GM21423 (cell line): ENCODE measurements around the gene FAF1.
"Not testable (repeated sequence)": the region's sequence is repeated elsewhere in the genome, so short reads cannot be mapped to it uniquely, and the experiment has no call there.

Experiments
- ATAC-seq: cut with Tn5 transposase; IDR thresholded peaks from one replicate; pipeline ENCODE4 v1.9.1; 2021; ENCODE audit warnings: mild to moderate bottlenecking, moderate library complexity; ENCODE audit not compliant: unreplicated experiment

FAF1 gene

DNA sequence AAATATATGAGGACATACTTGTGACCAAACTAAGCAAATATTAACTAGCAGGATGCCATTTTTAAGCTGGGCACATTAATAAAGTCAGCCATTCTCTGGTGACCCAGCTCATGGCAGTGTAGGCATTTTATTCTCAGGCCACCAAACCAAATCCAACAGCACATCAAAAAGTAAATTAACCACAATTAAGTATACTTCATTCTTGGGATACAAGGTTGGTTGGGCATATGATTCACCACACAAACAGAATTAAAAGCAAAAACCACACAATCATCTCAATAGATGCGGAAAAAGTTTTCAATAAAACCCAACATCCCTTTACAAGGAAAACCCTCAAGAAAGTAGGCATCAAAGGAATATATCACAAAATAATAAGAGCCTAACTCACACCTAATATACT is 101.3 kb downstream of the FAF1 start:
- ATAC-seq: no peak

GRCh38 chr1:50857702-50858101 is 102.4 kb downstream of the FAF1 start:
- ATAC-seq: no peak

GRCh38 chr1:50853325-50853724 is 106.7 kb downstream of the FAF1 start:
- ATAC-seq: no peak

GRCh38 chr1:50852889-50853288 is 107.2 kb downstream of the FAF1 start:
- no peak for ATAC-seq

GRCh38 chr1:50851466-50851865 is 108.6 kb downstream of the FAF1 start:
- no peak for ATAC-seq

GRCh38 chr1:50851034-50851433 is 109.0 kb downstream of the FAF1 start:
- no peak for ATAC-seq

- no peak for ATAC-seq
Measured at GRCh38 chr1:50847303-50847702, 112.8 kb downstream of the FAF1 start.

DNA sequence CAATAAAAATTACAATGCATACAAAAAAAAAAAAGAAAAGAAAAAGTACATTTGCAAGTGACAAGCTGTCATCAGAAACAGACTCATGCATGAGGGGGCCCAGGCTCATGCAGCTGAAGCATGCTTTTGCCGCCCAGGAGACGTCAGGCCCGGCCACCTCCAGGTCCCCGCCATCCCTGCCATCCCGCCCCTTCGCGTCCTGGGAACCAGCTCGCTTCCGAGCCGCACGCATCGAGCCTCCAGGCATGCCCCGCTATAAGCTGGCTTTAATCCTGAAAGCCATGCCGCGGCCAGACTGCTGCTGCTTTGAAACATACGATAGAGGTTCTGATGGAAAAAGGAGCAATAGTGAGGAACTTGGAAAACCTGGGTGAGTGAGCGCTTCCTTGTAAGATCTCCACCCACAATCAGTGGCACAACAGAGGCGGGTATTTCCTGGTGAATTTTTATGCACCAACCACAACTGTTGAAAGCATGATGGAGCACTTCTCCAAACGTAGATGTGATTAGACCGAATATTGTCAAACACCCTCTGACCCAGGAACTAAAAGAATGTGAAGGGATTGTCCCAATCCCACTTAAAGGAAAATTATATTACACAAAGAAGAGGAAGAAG is 113.7 kb downstream of the FAF1 start:
- no peak for ATAC-seq

DNA sequence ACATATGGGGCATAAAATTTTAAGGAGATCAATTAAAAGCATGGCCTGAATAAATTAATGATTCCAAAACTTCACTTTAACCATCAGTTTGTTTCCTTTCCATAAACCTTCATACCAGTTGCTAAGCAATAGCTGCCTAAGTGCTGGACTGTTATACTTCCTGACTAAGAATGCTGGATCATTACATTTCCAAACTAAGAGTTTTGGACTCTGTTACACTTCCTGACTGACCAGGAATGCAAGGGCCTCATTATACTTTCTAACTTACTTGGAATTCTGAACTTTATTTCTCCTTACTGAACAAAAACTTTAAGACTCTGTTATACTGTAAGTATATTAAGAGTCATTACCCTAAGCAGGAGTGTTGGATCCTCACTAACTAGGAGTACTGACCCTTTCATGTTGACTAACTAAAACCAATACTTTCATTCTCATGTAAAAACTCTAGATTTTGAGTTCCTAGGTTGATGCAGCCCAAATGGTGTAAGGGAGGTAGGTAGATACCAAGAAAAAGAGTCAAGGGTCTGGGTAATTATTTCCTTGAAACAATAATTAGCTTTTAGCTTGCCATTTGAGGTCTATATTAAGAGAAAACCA is 118.2 kb downstream of the FAF1 start:
- no peak for ATAC-seq

- ATAC-seq: no peak
Measured at GRCh38 chr1:50836117-50836516, 124.0 kb downstream of the FAF1 start.

- no peak for ATAC-seq
Measured at GRCh38 chr1:50833216-50833615, 126.9 kb downstream of the FAF1 start.

DNA sequence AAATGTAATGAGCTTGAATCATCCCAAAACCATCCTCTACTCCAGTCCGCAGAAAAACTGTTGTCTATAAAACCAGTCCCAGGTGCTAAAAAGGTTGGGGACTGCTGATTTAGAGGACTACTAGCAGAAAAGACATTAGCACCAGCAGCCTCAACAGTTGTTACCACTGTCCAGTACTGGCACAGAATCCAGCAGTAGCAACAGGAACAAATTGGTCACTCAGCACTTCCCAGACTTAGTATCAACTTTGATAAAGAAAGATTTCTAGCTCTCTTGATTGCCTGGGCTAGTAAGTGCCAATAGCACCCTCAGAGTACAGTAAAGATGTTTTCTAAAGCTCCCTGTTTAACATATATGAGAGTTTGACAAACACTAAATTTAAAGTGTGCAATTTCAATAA is 127.9 kb downstream of the FAF1 start:
- no peak for ATAC-seq

DNA sequence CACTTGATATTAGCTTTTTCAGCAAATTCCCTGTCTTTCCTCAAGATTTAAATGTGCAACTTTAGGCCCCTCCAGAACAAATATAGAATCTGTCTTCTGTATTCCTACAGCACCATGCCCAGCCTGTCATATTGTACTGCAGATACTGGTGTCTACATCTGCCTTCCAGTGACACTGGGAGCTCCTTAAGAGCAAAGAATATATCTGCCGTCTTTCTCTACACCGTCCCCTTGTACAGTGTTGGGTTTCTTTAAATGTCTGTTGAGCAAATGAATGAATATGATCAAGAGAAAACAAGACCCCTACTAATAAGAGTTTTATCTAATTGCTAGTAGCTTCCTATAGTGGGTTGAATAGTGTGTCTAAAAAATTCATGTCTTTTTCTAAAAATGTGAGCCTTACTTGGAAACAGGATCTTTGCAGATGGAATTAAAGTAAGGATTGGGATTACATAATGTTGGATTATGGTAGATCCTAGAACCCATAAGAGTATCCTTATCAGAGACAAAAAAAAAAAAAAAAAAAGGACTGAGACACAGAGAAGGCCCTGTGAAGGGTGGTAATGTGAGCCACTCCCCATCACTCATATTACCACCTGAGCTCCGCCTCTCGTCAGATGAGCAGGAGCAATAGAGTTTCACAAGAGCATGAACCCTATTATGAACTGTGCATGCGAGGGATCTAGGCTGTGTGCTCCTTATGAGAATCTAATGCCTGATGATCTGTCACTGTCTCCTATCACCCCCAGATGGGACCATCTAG is 128.6 kb downstream of the FAF1 start:
- no peak for ATAC-seq

DNA sequence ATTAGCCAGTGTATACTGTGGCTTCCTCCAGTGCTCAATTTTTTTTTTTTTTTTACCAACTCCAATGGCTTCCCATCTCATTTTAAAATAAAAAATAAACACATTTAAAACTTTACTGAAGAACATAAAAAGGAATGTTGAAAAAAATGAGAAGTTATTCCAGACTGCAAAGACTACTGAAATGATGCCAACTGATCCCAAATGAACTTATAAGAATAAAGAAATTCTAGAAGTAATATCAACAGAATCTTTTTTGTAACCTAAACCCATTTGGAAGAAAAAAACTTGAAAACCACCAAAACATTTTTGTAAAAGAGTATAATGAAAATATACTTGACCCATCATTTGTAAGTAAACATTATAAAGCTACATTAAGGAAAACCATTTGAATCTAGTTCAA is 129.4 kb downstream of the FAF1 start:
- no peak for ATAC-seq

- ATAC-seq: no peak
Measured at GRCh38 chr1:50829014-50829958, 130.8 kb downstream of the FAF1 start.

GRCh38 chr1:50827546-50827945 is 132.5 kb downstream of the FAF1 start:
- no peak for ATAC-seq

GRCh38 chr1:50826792-50827191 is 133.3 kb downstream of the FAF1 start:
- not testable (repeated sequence) for ATAC-seq

DNA sequence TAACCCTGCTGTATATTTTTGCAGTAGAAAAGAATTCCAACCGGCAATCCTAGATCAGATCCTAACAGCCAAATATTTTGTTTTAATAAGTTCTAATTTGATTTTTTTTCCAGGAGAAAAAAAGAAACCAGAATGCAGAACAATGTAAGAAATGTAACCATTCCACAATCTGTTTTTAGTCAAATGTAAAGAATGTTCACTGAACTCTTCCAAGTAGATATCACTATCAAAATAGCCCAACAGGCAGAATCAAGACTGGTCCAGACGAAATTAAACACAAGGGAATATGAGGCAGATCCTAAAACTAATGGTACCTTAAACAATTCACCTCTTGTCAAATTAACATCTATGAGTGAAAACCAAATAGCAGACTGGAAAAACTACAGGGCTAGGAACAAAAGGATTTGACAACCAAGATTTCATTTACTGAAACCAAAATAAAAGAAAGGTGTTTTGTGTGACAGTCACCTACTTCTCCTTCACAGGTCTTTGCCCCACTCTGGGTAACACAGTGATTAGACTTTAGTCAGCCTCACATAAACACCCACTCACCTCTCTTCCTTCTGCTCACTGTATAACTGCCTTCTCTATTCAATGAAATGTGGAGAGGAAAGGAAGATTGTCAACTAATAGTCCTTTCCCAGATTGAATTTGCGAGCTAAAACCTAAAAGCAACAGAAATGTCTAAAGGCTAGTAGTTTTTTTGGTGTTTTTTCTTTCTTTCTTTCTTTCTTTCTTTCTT is 137.9 kb downstream of the FAF1 start:
- ATAC-seq: no peak

- ATAC-seq: no peak
Measured at GRCh38 chr1:50820545-50820944, 139.5 kb downstream of the FAF1 start.

DNA sequence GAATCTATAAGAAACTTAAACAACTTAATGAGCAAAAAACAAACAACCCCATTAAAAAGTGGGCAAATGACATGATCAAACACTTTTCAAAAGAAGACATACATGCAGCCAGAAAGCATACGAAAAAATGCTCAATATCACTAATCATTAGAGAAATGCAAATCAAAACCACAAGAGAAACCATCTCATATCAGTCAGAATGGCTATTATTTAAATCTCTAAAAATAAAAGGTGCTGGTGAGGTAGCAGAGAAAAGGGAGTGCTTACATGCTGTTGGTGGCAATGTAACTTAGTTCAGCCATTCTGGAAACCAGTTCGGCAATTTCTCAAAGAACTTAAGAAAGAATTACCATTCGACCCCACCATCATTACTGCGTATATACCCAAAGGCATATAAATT is 147.7 kb downstream of the FAF1 start:
- ATAC-seq: no peak

DNA sequence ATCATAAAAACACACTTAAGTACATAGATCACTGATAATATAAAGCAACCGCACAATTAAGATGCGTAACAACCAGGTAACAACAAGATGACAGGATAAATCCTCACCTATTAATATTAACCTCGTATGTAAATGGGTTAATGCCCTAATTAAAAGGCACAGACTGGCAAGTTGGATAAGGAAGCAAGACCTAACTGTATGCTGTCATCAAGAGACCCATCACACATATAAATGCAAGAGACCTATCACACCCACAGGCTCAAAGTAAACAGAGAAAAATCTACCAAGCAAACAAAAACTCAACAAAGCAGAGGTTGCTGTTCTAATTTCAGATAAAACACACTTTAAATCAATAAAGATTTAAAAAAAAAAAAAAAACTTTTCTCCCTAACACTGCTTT is 151.8 kb downstream of the FAF1 start:
- ATAC-seq: no peak
